ENCODE data around the gene TMEM184C. TPM values are rescaled to one million over a fixed set of nuclear protein-coding genes. Genes with fewer than 3 reads are reported as not detected.

The TMEM184C gene
- total and polyA plus RNA-seq, 2 experiments from 2014 or later: 15.1 to 42.2 TPM

- H3F3A ChIP-seq (replicated peaks; ENCODE audit: low read depth): no peaks in the 10 kb centered on the region
- TF ChIP-seq EZH2 (IDR thresholded peaks at IDR 0.05; ENCODE audit: low read depth, unreplicated experiment) (no peak), CREB1 (CRISPR knock-in tag; IDR thresholded peaks at IDR 0.05; ENCODE audit: low read depth) (no peak), ZNF114 (CRISPR knock-in tag; IDR thresholded peaks at IDR 0.05) (no peak), CTCF (conservative IDR thresholded peaks at IDR 0.05; ENCODE audit: low read depth in 2 of 2) (no peak), ZNF331 (CRISPR knock-in tag; IDR thresholded peaks at IDR 0.05; ENCODE audit: low read depth) (no peak)
- H3K36me3 Mint-ChIP-seq (ENCODE audit: low read depth): peaks cover 51% of the 10 kb centered on the region
- ATAC-seq (no peak), DNase-seq (ENCODE audit: low spot score) (no peak)
- H3K9me3 Mint-ChIP-seq: no peaks in the 10 kb centered on the region; the same call in 2 of the 3 replicates
- no peaks in the 10 kb centered on the region for H4K20me1 ChIP-seq (replicated peaks; ENCODE audit: insufficient read depth)
- H3K27me3 Mint-ChIP-seq (ENCODE audit: insufficient read depth, low read depth, poor library complexity): no peaks in the 10 kb centered on the region
- no peak overlapping the region for H3K4me3 ChIP-seq
- no peak overlapping the region for H2AFZ ChIP-seq
- peaks cover 6% of the 10 kb centered on the region; the same call in 1 of the 2 replicates for H3K9me2 ChIP-seq (ENCODE audit: insufficient read depth)
- no peak overlapping the region for H3K4me3 Mint-ChIP-seq
- H3K4me1 Mint-ChIP-seq: peaks cover 15% of the 10 kb centered on the region; the same call in 2 of the 3 replicates
- no peaks in the 10 kb centered on the region for H3K36me3 ChIP-seq (ENCODE audit: insufficient read depth)
- no peak overlapping the region for H3K4me2 ChIP-seq
- no peak overlapping the region for H3K27ac Mint-ChIP-seq
- peaks cover 31% of the 10 kb centered on the region for H3K79me2 ChIP-seq (replicated peaks; ENCODE audit: insufficient read depth)
- peaks cover 12% of the 10 kb centered on the region; the same call in 1 of the 2 replicates for H3K4me1 ChIP-seq (ENCODE audit: insufficient read depth)
- no peak overlapping the region for H3K27ac ChIP-seq (ENCODE audit: low read depth)
- H3K27me3 ChIP-seq (ENCODE audit: insufficient read depth): no peaks in the 10 kb centered on the region
Observed at GRCh38 chr4:147651563-147651962, 34.4 kb downstream of the TMEM184C start.

GRCh38 chr4:147655639-147656038 is 38.4 kb downstream of the TMEM184C start:
- H3K4me1 Mint-ChIP-seq: peaks cover 13% of the 10 kb centered on the region; the same call in 2 of the 3 replicates
- DNase-seq (ENCODE audit: low spot score): peak; percentile 54
- no peak overlapping the region for H3K4me3 Mint-ChIP-seq
- Histone ChIP-seq H3K79me2 (replicated peaks; ENCODE audit: insufficient read depth) (peaks cover 9% of the 10 kb centered on the region), H3K4me3 (no peak overlapping the region), H3F3A (replicated peaks; ENCODE audit: low read depth) (no peaks in the 10 kb centered on the region), H3K27me3 (ENCODE audit: insufficient read depth) (no peaks in the 10 kb centered on the region), H3K36me3 (ENCODE audit: insufficient read depth) (peaks cover 4% of the 10 kb centered on the region; the same call in 1 of the 2 replicates), H3K9me2 (ENCODE audit: insufficient read depth) (peaks cover 6% of the 10 kb centered on the region; the same call in 1 of the 2 replicates), H2AFZ (no peak overlapping the region), H3K4me1 (ENCODE audit: insufficient read depth) (peaks cover 12% of the 10 kb centered on the region; the same call in 1 of the 2 replicates), H3K4me2 (peak overlapping the region; percentile 22; the same call in 1 of the 2 replicates), H4K20me1 (replicated peaks; ENCODE audit: insufficient read depth) (no peaks in the 10 kb centered on the region), H3K27ac (ENCODE audit: low read depth) (peak overlapping the region; percentile 61)
- H3K36me3 Mint-ChIP-seq (ENCODE audit: low read depth): peaks cover 53% of the 10 kb centered on the region
- H3K9me3 Mint-ChIP-seq: no peaks in the 10 kb centered on the region; the same call in 2 of the 3 replicates
- H3K27ac Mint-ChIP-seq: peak overlapping the region; percentile 9
- TF ChIP-seq ETS1 (IDR thresholded peaks at IDR 0.05): no peak
- TF ChIP-seq NANOG (IDR thresholded peaks at IDR 0.05; ENCODE audit: borderline replicate concordance): peak; percentile 48; the same call in 1 of the 2 replicates
- TF ChIP-seq STAT1 (IDR thresholded peaks at IDR 0.05; ENCODE audit: unreplicated experiment): no peak
- peak; percentile 87 for ATAC-seq
- H3K27me3 Mint-ChIP-seq (ENCODE audit: insufficient read depth, low read depth, poor library complexity): no peaks in the 10 kb centered on the region
